PC-3 (cell line): Measurements from ENCODE around the gene FAM25A. TPM values are rescaled to one million over a fixed set of nuclear protein-coding genes. Genes with fewer than 3 reads are reported as not detected.

Source experiments
- ATAC-seq: fragments of 200-7000 bp; cut with Tn5 transposase; 2 replicates; pipeline ENCODE4 v1.9.1; 2020; ENCODE audit warnings: mild to moderate bottlenecking, moderate library complexity
- BruUV-seq: library from RNA; stranded (reverse); fragments of 400-500 nt; replicated peaks from 2 replicates; lab custom pipeline; 2021; lab: Mats Ljungman, UMichigan
- CTCF ChIA-PET: fragments of 300-600 bp; sonication (Branson Sonifier 250); formaldehyde crosslinking; loops from one replicate; lab custom pipeline; 2022; ENCODE audit warnings: antibody characterized with exemption; lab: Charles Lee
- POLR2A ChIA-PET: fragments of 300-600 bp; sonication (Branson Sonifier 250); formaldehyde crosslinking; loops from one replicate; lab custom pipeline; 2022; ENCODE audit warnings: antibody characterized with exemption; ENCODE audit not compliant: unreplicated experiment; lab: Charles Lee
- DNase-seq: peaks from one replicate; pipeline ENCODE4 v3.0.0-alpha.2; 2015
- H2AFZ ChIP-seq: fragments of 300-600 bp; sonication (generic); 2 replicates; pipeline ENCODE4 v1.6.0; 2016; ENCODE audit warnings: antibody characterized with exemption, low read length
- H3F3A ChIP-seq: fragments of 300-600 bp; sonication (generic); one replicate; pipeline ENCODE4 v1.6.0; 2017; ENCODE audit warnings: antibody characterized with exemption, low read length, control low read depth, mild to moderate bottlenecking; ENCODE audit not compliant: unreplicated experiment
- H3K27ac ChIP-seq: fragments of 300-600 bp; sonication (generic); 2 replicates; pipeline ENCODE4 v1.5.1; 2016; ENCODE audit warnings: mild to moderate bottlenecking, low read length
- H3K27me3 ChIP-seq: fragments of 300-600 bp; sonication (generic); 2 replicates; pipeline ENCODE4 v1.6.1; 2016; ENCODE audit warnings: low read length, mixed read lengths
- H3K36me3 ChIP-seq: fragments of 300-600 bp; sonication (generic); 2 replicates; pipeline ENCODE4 v1.6.1; 2016; ENCODE audit warnings: low read depth, mixed run types, low read length, mixed read lengths
- H3K4me1 ChIP-seq: fragments of 300-600 bp; sonication (generic); 2 replicates; pipeline ENCODE4 v1.5.1; 2016; ENCODE audit warnings: low read length; ENCODE audit not compliant: insufficient read depth
- H3K4me2 ChIP-seq: fragments of 300-600 bp; sonication (generic); 2 replicates; pipeline ENCODE4 v1.6.0; 2016; ENCODE audit warnings: low read length
- H3K4me3 ChIP-seq: fragments of 300-600 bp; sonication (generic); 2 replicates; pipeline ENCODE4 v1.5.1; 2016; ENCODE audit warnings: mild to moderate bottlenecking, low read length, mixed read lengths
- H3K79me2 ChIP-seq: fragments of 300-600 bp; sonication (generic); 2 replicates; pipeline ENCODE4 v1.6.1; 2017; ENCODE audit warnings: low read length, mixed read lengths
- H3K9ac ChIP-seq: fragments of 300-600 bp; sonication (generic); 2 replicates; pipeline ENCODE4 v1.6.0; 2016; ENCODE audit warnings: mild to moderate bottlenecking, low read length
- H3K9me2 ChIP-seq: fragments of 300-600 bp; sonication (generic); replicated peaks from 2 replicates; pipeline ENCODE4 v1.6.1; 2016; ENCODE audit warnings: mixed run types, low read length, mixed read lengths
- H3K9me3 ChIP-seq: fragments of 300-600 bp; sonication (generic); 2 replicates; pipeline ENCODE4 v1.6.1; 2016; ENCODE audit warnings: low read length, mixed read lengths
- H4K20me1 ChIP-seq: fragments of 300-600 bp; sonication (generic); 2 replicates; pipeline ENCODE4 v1.6.1; 2016; ENCODE audit warnings: low read length, mixed read lengths
- EZH2 ChIP-seq: fragments of 300-600 bp; sonication (generic); IDR thresholded peaks from one replicate; pipeline ENCODE4 v1.6.1; 2017; ENCODE audit warnings: antibody characterized with exemption, mild to moderate bottlenecking, low read length; ENCODE audit not compliant: unreplicated experiment
- EZH2phosphoT487 ChIP-seq: fragments of 300-600 bp; sonication (generic); IDR thresholded peaks from 2 replicates; pipeline ENCODE4 v1.6.1; 2018; ENCODE audit warnings: mild to moderate bottlenecking, antibody characterized with exemption, low read length, borderline replicate concordance
- intact Hi-C: fragments of 100-400 bp; cut with micrococcal nuclease; formaldehyde crosslinking; loops from 2 replicates; pipeline ENCODE4 v1.9.0; 2023
- total RNA-seq: library from RNA; depleted of rRNA; stranded (reverse); fragments of >200 nt; gene quantifications from 2 replicates; pipeline ENCODE4 v1.2.3, GENCODE V29; 2014
- TF ChIP-seq, protein P1 (sequence below): fragments of 300-600 bp; sonication (generic); conservative IDR thresholded peaks from 2 replicates; pipeline ENCODE4 v1.5.1; 2017; ENCODE audit warnings: antibody characterized with exemption, low read depth, mild to moderate bottlenecking, low read length

Gene FAM25A
- total RNA-seq, 1 experiment from 2014 or later: 11.4 TPM

DNA sequence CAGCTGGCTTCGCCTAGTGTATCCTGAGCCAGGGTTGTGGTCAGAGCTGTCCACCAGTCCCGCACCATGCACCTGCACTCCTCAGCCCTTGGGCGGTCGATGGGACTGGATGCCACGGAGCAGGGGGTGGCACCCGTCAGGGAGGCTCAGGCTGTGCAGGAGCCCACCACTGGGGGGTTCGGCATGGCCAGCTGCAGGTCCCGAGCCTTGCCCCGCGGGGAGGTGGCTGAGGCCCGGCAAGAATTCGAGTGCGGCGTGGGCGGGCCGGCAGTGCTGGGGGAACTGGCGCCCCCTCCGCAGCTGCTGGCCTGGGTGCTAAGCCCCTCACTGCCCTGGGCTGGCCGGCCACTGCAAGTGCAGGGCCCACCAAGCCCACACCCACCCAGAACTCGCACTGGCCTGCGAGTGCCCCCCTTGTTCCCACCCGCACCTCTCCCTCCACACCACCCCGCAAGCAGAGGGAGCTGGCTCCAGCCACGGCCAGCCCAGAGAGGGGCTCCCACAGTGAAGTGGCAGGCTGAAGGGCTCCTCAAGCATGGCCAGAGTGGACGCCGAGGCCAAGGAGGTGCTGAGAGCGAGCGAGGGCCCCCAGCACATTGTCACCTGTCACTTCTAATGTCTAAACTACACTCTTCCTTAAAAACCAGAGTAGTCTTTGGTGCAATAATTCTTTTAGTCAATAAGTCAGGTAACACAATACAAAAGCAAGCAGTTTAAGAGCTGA is 11.0 kb downstream of the FAM25A start:
- no peak overlapping the region for H3K9ac ChIP-seq
- ATAC-seq: no peak
- no TSS peak for BruUV-seq
- ChIA-PET CTCF (no interaction called here), POLR2A (no interaction called here)
- intact Hi-C loops: no loop called here
- no peak for DNase-seq
- H3K4me3 ChIP-seq: no peak overlapping the region
- no peaks in the 10 kb centered on the region for H3K36me3 ChIP-seq
- no peaks in the 10 kb centered on the region for H3K9me2 ChIP-seq
- H3K27me3 ChIP-seq: no peaks in the 10 kb centered on the region
- H3F3A ChIP-seq: no peaks in the 10 kb centered on the region
- no peak overlapping the region for H3K4me2 ChIP-seq
- no peaks in the 10 kb centered on the region for H3K4me1 ChIP-seq
- H4K20me1 ChIP-seq: no peaks in the 10 kb centered on the region
- no peaks in the 10 kb centered on the region for H3K79me2 ChIP-seq
- no peak overlapping the region for H3K27ac ChIP-seq
- H2AFZ ChIP-seq: no peak overlapping the region
- H3K9me3 ChIP-seq: no peaks in the 10 kb centered on the region
- TF ChIP-seq, protein P1, sequence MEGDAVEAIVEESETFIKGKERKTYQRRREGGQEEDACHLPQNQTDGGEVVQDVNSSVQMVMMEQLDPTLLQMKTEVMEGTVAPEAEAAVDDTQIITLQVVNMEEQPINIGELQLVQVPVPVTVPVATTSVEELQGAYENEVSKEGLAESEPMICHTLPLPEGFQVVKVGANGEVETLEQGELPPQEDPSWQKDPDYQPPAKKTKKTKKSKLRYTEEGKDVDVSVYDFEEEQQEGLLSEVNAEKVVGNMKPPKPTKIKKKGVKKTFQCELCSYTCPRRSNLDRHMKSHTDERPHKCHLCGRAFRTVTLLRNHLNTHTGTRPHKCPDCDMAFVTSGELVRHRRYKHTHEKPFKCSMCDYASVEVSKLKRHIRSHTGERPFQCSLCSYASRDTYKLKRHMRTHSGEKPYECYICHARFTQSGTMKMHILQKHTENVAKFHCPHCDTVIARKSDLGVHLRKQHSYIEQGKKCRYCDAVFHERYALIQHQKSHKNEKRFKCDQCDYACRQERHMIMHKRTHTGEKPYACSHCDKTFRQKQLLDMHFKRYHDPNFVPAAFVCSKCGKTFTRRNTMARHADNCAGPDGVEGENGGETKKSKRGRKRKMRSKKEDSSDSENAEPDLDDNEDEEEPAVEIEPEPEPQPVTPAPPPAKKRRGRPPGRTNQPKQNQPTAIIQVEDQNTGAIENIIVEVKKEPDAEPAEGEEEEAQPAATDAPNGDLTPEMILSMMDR: no peak
- no peak for TF ChIP-seq EZH2

DNA sequence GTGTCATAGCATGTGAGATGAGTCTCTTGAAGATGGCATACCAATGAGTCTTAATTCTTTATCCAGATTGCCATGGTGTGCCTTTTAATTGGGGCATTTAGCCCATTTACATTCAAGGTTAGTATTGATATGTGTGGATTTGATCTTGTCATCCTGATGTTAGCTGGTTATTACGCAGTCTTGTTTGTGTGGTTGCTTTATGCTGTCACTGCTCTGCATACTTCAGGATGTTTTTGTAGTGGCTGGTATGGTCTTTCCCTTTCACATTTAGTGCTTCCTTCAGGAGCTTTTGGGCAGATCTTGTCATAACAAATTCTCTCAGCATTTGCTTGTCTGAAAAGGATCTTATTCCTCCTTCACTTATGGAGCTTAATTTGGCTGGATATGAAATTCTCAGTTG is 16.5 kb downstream of the FAM25A start:
- Histone ChIP-seq H3K27ac (no peak overlapping the region), H2AFZ (no peak overlapping the region), H3K79me2 (no peaks in the 10 kb centered on the region), H3K9me3 (no peaks in the 10 kb centered on the region), H3K4me1 (0 out of 2 replicates have a peak, but pooled peaks cover 10% of the 10 kb centered on the region), H3K36me3 (no peaks in the 10 kb centered on the region), H3K27me3 (no peaks in the 10 kb centered on the region), H3F3A (no peaks in the 10 kb centered on the region), H3K4me2 (no peak overlapping the region), H4K20me1 (no peaks in the 10 kb centered on the region), H3K9ac (no peak overlapping the region), H3K4me3 (no peak overlapping the region), H3K9me2 (no peaks in the 10 kb centered on the region)
- ChIA-PET POLR2A (no interaction called here), CTCF (no interaction called here)
- TF ChIP-seq, protein P1: no peak
- TF ChIP-seq EZH2phosphoT487: no peak
- no peak for TF ChIP-seq EZH2
- BruUV-seq: no TSS peak
- no peak for ATAC-seq
- no peak for DNase-seq
- intact Hi-C loops: no loop called here

DNA sequence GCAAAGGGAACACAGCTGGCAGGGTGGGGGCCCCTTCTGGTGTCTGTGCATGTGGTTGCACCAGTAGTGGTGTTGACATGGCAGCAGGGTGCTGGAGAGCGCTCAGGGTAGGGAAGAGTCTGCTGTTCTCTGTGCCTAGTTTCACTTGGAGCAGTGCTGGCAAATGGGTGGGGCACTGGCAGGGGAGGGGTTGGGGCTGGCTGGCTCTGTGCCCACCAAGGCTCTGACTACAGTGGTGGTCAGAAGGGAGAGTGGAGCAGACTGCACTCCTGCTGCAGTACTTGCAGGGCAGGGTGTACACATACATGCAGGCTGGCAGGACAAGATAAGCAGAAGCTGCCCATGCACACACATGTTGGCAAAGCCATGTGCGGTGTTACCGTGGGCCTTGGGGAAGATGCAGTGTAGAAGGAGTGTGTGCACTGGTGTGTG is 18.2 kb downstream of the FAM25A start:
- Histone ChIP-seq H3F3A (no peaks in the 10 kb centered on the region), H3K27ac (no peak overlapping the region), H3K4me1 (0 out of 2 replicates have a peak, but pooled peaks cover 10% of the 10 kb centered on the region), H3K27me3 (no peaks in the 10 kb centered on the region), H3K79me2 (no peaks in the 10 kb centered on the region), H3K36me3 (no peaks in the 10 kb centered on the region), H3K9me2 (no peaks in the 10 kb centered on the region), H4K20me1 (no peaks in the 10 kb centered on the region), H3K4me3 (no peak overlapping the region), H2AFZ (no peak overlapping the region), H3K9me3 (no peaks in the 10 kb centered on the region), H3K9ac (no peak overlapping the region), H3K4me2 (no peak overlapping the region)
- DNase-seq (peak; percentile 35), ATAC-seq (no peak; the same call in 1 of the 2 replicates)
- TF ChIP-seq EZH2phosphoT487 (no peak), EZH2 (no peak)
- TF ChIP-seq, protein P1: no peak
- ChIA-PET POLR2A (no interaction called here), CTCF (no interaction called here)
- intact Hi-C loops: no loop called here
- no TSS peak for BruUV-seq
